Measurements from ENCODE around the gene PMEPA1. TPM values are rescaled to one million over a fixed set of nuclear protein-coding genes. Genes with fewer than 3 reads are reported as not detected.

The PMEPA1 gene
- total and polyA plus RNA-seq, 10 donors: 4.8 to 15.7 (median 9.2) TPM

DNA sequence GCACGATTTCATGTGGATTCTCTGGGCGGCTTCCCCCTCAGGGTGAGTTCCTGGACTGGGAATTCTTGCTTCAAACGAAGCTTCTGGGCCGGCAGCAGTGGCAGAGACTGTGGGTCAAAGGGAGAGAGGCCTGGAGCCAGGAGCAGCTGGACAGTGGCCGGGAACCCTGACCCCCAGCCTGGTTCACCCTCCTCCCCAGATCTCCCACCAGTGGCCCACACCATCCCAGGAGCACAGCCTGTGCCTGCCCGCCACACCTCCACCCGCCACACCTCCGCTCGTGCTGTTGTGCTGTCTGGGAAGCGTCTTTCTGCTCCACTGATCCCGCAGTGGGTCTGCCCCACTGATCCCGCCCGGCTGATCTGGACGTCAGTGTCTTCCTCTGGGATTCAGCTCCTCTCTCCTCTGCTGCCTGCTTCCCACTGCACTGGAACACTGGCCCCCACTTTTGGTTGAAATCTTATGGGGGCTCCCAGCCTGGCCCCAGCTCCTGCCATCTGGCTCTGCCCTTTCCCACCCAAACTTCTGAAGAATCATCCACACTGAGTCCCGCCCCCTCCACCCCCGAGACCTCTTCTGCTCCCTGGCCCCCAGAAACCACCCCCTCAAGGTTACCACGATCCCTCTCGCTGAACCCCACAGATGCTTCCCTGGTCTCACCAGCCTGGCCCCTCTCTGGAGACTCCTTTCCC lies 99.4 kb downstream of the PMEPA1 start:
- 85 to 93% (median 89%) methylated on average over 16 to 18 of the region's 18 CpGs for WGBS, 5 donors

DNA sequence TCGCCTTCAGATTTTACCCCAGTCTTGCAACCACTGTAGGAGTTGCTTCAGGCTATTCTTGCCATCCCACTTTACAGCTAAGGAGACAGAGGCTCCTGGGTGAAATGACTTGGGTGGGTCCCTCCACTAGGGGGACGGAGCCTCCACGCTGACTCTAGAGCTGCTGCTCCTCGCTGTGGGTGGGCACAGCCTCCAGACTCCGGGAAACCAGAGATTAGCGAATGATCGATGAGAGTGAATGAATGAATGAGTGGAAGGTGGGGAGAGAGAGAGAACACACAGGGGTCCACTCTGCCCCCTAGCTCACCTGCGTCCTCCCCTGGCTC lies 100.0 kb downstream of the PMEPA1 start:
- H3K4me3 ChIP-seq: no peak overlapping the region
- DNase-seq: peak; percentile 36
- H3K36me3 ChIP-seq: peaks cover 0 to 83% (median 39%) of the 10 kb centered on the region in 6 donors
- WGBS, 5 donors: 92 to 95% (median 93%) methylated on average over 8 of the region's 8 CpGs
- peaks cover 0 to 16% (median 2%) of the 10 kb centered on the region in 6 donors for H3K4me1 ChIP-seq
- H3K9me3 ChIP-seq: no peaks in the 10 kb centered on the region
- no peaks in the 10 kb centered on the region for H3K27me3 ChIP-seq (replicated peaks in 1 of 7)
- H3K27ac ChIP-seq: no peak overlapping the region
- TF ChIP-seq POLR2A (IDR thresholded peaks at IDR 0.05) (no peak), POLR2AphosphoS5 (IDR thresholded peaks at IDR 0.05) (no peak)
- TF ChIP-seq, protein P1, sequence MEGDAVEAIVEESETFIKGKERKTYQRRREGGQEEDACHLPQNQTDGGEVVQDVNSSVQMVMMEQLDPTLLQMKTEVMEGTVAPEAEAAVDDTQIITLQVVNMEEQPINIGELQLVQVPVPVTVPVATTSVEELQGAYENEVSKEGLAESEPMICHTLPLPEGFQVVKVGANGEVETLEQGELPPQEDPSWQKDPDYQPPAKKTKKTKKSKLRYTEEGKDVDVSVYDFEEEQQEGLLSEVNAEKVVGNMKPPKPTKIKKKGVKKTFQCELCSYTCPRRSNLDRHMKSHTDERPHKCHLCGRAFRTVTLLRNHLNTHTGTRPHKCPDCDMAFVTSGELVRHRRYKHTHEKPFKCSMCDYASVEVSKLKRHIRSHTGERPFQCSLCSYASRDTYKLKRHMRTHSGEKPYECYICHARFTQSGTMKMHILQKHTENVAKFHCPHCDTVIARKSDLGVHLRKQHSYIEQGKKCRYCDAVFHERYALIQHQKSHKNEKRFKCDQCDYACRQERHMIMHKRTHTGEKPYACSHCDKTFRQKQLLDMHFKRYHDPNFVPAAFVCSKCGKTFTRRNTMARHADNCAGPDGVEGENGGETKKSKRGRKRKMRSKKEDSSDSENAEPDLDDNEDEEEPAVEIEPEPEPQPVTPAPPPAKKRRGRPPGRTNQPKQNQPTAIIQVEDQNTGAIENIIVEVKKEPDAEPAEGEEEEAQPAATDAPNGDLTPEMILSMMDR (IDR thresholded peaks at IDR 0.05 in 8 of 11, conservative IDR thresholded peaks at IDR 0.05 in 3 of 11): no peak
- intact Hi-C loops (cut with DNase I; ENCODE audit: low total_unique reads): loop anchor here (10.0 kb wide), 1 partner anchor 45 kb away; no protein-coding TSS in a partner anchor

More for the DNA sequence above, 99.4 kb downstream of the PMEPA1 start:
- Histone ChIP-seq H3K9me3 (no peaks in the 10 kb centered on the region), H3K36me3 (peaks cover 0 to 89% (median 41%) of the 10 kb centered on the region in 6 donors), H3K27ac (no peak overlapping the region), H3K27me3 (replicated peaks in 1 of 7) (no peaks in the 10 kb centered on the region), H3K4me3 (no peak overlapping the region), H3K4me1 (peaks cover 0 to 16% (median 2%) of the 10 kb centered on the region in 6 donors)
- TF ChIP-seq POLR2AphosphoS5 (IDR thresholded peaks at IDR 0.05) (no peak), POLR2A (IDR thresholded peaks at IDR 0.05) (no peak)
- TF ChIP-seq, protein P1 (IDR thresholded peaks at IDR 0.05 in 8 of 11, conservative IDR thresholded peaks at IDR 0.05 in 3 of 11): no peak
- DNase-seq: peak; percentile 71
- intact Hi-C loops (cut with DNase I; ENCODE audit: low total_unique reads): no loop called here

DNA sequence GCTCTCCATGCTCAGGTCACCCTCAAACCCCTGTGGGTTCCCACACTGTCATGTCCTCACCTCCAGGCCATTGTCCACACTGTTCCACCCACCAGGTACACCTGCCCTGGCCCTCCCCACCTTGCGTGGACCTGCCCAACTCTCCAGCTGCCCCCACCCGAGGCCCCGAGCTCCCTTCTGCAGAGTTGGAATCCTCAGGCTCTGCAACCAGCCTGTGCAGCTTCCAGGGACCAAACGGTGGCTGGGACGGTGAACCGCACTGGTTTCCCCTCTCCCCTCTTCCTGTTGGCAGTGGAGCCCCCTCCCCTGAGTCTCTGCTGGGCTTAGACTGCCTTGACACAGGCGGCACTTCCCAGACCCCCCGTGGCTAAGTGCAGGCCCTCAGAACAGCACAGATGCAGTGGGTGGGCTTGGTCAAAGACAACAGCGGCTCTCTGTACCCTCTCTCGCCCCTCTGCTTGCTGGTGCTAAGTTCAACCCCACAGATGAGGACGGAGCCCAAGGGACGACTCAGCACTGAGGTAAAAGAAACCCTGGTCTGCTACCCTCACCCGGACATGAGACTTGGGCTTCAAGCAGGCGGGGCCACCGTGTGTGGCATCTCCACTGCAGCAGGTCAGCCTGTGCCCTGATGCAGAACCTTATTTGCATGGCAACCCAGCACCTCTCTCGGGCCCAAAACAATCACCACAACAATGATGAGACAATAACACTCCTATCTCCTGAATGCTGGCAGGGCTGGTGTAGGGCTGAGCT lies 100.6 kb downstream of the PMEPA1 start:
- 79 to 84% (median 81%) methylated on average over 13 to 16 of the region's 16 CpGs for WGBS, 5 donors
- DNase-seq: peak; percentile 69
- Histone ChIP-seq H3K27me3 (replicated peaks in 1 of 7) (no peaks in the 10 kb centered on the region), H3K27ac (no peak overlapping the region), H3K9me3 (no peaks in the 10 kb centered on the region), H3K36me3 (peaks cover 0 to 79% (median 35%) of the 10 kb centered on the region in 6 donors), H3K4me1 (peaks cover 0 to 20% (median 2%) of the 10 kb centered on the region in 6 donors), H3K4me3 (no peak overlapping the region)
- TF ChIP-seq POLR2AphosphoS5 (IDR thresholded peaks at IDR 0.05) (no peak), POLR2A (IDR thresholded peaks at IDR 0.05) (no peak)
- TF ChIP-seq, protein P1 (IDR thresholded peaks at IDR 0.05 in 8 of 11, conservative IDR thresholded peaks at IDR 0.05 in 3 of 11): no peak
- intact Hi-C loops (cut with DNase I; ENCODE audit: low total_unique reads): loop anchor here (10.0 kb wide), 1 partner anchor 46 kb away; no protein-coding TSS in a partner anchor

DNA sequence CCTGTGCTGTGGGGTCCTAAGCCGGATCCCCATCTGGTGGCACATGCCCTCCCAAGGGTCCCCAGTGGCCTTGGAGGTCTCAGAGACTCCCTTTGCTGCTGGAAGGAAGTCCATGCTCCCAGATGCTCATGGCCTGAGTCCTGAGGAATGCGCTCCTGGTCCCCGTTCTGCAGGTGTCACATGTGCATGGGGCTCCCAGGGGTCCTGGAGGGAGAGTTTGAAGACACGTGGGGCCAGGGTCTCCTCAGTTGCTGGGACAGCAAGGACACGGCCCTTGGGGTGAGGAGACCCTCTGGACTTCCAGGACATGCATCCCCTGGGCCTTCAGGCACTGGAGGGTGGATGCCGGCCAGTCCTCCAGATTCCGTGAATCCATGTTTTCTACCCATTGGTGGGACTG lies 101.3 kb downstream of the PMEPA1 start:
- Histone ChIP-seq H3K4me1 (peaks cover 0 to 20% (median 2%) of the 10 kb centered on the region in 6 donors), H3K9me3 (no peaks in the 10 kb centered on the region), H3K27me3 (replicated peaks in 1 of 7) (no peaks in the 10 kb centered on the region), H3K4me3 (no peak overlapping the region), H3K36me3 (peaks cover 0 to 73% (median 33%) of the 10 kb centered on the region in 6 donors), H3K27ac (no peak overlapping the region)
- 67 to 96% (median 79%) methylated on average over 3 to 7 of the region's 7 CpGs for WGBS, 5 donors
- TF ChIP-seq POLR2AphosphoS5 (IDR thresholded peaks at IDR 0.05): no peak
- TF ChIP-seq, protein P1 (IDR thresholded peaks at IDR 0.05 in 8 of 11, conservative IDR thresholded peaks at IDR 0.05 in 3 of 11): no peak
- no peak for TF ChIP-seq POLR2A (IDR thresholded peaks at IDR 0.05)
- intact Hi-C loops (cut with DNase I; ENCODE audit: low total_unique reads): loop anchor here (10.0 kb wide), 1 partner anchor 46 kb away; no protein-coding TSS in a partner anchor
- DNase-seq: peak; percentile 43
